HG03039 (cell line): ENCODE measurements around the gene ISYNA1.

ENCODE experiments used
- ATAC-seq: cut with Tn5 transposase; IDR thresholded peaks from one replicate; pipeline ENCODE4 v1.9.1; 2021; ENCODE audit warnings: mild to moderate bottlenecking, moderate library complexity; ENCODE audit not compliant: unreplicated experiment

Gene ISYNA1

DNA sequence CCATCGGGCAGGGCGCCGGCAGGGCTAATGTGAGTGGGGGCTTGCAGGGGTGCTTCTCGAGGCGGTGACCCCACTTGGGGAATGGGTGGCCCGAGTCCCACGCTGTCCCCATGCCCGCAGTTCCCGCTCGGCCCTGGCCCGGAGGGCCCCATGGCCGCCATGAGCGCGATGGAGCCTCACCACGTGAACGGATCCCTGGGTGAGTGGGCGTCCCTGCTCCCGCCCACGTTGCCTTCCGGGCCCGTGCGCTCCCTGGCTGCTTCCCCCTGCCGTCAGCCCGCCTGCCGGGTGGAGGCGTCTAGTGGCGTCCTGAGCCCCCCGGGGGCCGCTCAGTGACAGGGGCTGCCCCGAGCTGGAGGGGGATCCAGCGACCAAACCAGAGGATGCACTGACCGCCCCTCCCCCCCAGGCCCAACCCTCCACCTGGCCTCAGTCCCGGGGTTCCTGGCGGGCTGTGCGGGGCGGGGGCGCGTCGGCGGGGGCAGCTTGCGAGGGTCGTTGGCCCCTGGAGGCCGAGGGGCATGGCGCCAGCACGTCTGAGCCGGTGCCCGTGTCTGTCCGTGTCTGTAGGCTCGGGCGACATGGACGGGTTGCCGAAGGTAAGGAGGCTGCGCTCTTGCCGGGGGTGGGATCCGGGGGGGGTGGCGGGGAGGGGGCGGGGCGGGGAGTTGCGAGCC lies 4.8 kb downstream of the ISYNA1 start:
- ATAC-seq, result no peak

DNA sequence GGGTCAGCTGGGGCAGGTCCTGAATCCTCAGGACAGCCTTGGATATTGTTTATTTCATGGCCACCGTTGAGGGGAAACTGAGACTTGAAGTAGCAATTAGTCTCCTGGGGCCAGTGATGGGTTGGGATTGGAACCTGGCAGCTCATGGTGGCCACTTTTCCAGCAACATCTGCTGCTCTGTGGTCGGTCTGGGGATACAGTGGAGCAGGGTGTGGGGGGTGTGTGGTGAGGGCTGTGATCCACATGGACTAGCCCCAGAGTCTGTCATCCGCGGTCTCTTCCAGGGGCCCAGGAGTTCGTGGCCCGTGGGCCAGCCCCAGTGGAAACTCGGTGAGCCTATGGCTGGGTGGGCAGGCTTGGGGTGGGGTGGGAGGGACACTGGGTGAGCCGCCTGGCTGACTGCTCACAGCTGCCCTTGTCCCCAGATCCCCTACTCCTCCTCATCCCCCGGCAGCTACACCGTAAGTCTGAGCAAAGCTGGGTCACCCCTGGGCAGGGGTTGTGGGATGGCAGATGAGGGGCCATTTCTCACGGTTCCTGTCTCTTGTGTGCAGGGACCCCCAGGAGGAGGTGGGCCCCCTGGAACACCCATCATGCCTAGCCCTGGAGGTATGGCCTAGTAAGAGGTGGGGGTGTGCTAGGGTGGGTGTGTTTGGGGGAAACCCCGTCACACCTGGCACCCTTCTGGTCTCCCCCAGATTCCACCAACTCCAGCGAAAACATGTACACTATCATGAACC lies 5.5 kb downstream of the ISYNA1 start:
- ATAC-seq, result no peak

DNA sequence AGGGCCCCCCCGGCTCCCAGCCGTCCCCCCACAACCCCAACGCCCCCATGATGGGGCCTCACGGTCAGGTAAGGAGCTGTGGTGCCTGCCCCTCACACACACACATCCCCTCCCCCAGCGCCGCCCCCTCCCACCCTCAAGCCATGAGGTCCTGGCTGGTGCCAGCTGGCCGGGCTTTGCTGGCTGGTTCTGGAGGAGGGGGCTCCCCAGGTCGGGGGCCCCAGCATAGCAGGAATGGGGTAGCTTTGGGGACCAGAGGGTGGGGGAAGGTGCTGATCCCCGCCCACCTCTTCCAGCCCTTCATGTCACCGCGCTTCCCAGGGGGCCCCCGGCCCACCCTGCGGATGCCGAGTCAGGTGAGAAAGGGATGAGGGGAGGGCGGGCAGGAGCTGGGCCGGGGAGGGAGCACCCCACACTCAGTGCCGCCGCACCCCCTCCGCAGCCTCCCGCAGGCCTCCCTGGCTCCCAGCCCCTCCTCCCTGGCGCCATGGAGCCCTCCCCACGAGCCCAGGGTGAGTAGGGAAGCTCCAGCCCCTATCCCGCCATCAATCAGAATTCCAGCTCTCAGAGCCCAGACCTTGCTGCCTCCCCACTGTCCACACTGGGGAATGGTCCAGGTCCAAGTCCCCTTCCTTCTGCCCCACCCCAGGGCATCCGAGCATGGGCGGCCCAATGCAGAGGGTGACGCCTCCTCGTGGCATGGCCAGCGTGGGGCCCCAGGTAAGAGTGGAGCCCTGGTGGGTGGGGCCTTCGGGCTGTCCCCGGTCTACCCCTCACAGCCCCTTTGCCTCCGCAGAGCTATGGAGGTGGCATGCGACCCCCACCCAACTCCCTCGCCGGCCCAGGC lies 6.4 kb downstream of the ISYNA1 start:
- ATAC-seq, result no peak

DNA sequence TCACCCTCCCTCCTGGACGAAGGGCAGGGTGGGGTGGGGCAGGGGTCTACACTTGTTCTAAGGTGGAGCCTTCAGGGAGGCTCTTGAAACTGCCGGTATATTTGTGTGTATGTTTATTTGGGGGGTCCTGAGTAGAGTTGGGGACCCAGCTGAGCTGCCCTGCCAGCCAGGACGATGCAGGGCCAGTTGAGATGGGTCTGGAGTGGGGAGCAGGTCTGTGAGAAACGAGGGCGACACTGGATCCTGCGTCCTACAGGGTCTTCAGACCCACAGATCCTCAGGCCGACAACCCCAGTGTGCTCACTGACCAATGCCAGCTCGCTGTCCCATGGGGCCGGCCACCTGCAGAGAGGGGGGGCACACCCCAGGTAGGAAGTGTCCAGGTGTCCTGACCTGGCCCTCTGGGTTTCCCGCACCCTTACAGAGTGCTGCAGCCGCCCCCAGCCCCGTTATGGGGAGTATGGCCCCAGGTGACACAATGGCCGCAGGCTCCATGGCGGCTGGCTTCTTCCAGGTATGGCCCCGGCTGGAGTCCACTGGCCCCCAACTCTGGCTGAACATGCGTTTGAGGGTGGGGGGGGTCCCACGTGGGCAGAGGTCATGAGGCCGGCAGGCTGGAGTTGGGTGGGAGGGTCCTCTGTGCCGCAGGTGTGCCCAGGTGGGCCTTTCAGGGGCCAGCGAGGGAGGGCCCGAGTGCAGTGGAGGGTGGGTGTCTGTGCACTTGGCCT lies 7.4 kb downstream of the ISYNA1 start:
- no peak for ATAC-seq

DNA sequence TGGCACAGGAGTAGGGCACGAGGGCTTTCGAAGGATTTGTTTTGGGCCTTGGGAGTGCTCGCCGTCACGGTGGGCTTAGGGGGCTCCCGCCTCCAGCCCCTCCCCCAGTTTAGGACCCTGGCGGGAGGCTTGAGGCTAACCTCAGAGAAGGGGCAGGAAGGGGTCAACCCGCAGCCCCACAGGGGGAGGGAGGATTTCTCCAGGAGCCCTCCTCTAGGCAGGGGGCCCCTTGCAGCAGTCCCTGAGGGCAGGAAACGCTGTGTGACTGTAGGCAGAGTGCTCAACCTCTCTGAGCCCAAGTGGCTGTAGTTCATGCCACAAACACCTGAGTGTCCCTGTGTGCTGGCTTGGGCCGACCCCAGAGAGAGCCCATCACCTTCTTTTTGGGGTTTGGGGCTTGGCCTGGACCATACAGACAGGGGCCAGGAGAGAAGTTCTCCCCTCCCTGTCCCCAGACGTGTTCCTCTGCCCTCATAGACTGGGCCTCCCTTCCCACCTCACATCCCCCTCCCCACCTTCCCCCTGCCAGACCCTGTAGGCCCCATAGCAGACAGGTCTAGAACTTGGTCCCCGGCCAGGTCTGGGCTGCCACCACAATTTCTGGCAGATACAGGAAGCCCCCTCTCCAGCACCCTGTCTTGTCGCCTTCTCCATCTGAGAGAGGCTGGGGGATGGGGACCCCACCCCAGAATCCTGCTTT lies 8.1 kb downstream of the ISYNA1 start:
- no peak for ATAC-seq

DNA sequence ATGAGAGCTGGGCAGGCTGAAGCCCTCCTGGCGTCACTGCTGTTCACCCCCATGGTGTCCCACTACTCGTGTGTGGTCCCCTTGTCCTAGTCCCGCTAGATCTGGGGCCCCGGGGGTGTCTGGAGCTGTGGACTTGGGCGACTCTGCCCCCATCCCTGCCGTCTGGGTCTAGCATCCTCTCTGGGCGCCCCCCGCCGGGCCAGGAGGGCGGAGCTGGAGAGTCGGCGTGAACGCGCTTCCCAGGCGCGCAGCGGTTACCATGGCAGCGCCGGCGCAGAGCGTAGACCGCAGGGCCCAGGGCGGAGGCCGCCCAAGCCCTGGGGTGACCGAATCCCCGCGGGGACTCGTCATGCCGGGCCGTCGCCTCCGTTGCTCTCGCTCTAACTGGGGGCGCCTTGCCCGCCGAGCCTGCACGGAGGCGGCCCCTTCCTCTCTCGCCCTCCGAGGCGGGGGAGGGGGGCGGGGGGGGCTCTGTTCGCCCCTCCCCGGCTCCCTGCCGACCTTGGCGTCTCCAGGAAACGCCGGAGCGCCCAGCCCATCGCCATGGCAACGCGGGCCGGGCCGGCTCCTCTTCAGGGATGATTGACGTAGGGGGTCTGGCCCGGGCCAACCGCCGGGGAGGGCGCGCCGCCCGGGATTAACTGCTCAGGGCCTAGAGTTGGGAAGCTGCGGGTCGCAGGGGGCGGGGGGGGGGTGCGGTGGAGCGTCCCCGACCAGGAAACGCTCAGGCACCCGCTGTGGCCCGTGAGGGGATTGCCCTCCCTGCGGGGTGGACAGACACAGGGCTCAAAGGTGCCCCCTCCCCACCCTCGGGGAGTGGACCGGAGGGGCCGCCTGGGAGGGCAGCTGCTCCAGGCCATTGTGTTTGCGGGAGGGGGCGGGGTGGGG lies 8.9 kb downstream of the ISYNA1 start:
- ATAC-seq, result no peak

DNA sequence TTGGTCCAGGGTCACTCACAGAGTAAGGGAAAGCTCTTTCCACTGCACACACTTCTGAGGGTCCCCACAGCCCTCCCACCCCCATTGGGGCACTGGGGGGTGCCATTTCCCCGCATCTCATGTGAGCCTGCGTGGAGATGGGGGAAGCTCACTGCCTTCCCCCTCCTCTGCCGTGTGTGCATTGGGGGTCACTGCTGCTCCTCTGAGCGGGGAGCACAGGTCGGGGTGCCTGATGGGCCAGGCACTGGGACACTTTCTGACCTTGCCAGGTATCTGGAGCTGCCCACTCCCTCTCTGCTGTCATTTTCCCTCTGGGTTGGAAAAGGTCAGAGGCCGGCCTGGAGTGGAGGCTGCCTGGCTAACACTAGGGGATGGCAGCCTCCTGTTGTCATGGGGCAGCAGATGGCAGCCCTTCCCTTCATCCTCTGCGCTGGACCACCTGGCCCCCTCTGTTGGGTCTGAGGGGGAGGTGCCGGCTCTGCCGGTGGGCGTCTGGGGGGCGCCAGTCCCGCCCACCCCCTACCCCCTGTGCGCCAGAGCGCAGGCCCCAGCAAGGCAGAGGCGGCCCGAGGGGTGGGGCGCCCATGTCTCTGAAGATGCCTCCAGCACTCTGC lies 9.7 kb downstream of the ISYNA1 start:
- no peak for ATAC-seq

DNA sequence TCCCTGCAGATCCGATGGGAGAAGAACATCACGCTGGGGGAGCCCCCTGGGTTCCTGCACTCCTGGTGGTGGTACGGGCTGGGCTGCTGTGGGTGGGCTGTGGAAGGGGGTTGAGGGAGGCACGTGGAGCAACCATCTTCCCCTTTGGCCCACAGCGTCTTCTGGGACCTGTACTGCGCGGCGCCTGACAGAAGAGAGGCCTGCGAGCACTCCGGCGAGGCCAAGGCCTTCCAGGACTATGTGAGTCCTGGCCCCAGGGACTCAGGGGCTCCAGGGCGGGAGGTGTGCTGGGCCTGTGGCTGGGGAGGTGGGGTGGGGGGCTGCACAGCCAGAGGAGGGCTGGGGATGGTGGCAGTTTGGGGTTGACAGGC lies 10.2 kb downstream of the ISYNA1 start:
- no peak for ATAC-seq

DNA sequence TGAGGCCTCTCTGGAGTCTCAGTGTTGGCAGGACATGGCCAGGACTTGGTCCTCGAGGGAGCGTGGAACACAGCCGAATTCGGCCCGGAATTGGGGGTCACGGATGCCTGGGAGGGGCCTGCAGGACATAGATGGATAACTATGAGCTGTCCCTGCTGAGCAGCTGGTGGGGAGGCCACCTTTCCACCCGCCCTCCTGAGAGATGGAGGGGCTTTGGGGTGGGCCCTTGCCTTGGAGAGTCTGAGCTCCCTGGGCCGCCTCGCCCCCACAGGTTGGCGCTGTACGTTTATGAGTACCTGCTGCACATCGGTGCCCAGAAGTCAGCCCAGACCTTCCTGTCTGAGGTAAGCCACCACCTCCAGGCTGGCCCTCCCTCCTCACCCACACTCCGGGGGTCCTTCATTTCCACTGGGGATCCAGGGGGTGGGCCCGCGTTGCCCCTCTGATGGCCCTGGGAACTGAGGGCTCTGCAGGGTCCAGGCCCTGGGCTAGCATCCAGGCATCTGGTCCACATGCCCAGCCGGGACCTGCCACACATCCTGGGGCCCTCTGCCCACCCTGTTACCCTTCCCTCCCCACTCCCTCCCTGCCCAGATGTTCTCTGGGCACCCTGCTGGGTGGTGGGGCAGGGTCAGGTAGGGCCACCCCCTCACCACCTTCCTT lies 10.7 kb downstream of the ISYNA1 start:
- ATAC-seq, result no peak

DNA sequence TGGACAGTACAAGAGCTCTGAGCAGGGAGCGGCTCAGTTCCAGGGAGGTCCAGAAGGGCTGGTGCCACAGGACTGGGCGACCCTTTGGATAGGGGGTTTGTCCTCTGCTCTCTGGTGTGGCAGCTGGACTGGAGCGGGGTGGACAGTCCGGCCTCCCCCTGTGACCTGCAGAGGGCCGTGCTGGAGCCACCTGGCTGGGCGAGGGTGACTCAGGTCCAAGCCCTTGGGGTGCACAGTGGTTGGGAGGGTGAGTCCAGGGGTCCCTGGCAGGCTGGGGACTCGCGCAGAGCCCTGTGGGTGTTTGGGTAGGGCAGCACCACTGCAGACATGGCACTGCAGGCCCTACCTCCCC lies 11.5 kb downstream of the ISYNA1 start:
- ATAC-seq, result no peak

DNA sequence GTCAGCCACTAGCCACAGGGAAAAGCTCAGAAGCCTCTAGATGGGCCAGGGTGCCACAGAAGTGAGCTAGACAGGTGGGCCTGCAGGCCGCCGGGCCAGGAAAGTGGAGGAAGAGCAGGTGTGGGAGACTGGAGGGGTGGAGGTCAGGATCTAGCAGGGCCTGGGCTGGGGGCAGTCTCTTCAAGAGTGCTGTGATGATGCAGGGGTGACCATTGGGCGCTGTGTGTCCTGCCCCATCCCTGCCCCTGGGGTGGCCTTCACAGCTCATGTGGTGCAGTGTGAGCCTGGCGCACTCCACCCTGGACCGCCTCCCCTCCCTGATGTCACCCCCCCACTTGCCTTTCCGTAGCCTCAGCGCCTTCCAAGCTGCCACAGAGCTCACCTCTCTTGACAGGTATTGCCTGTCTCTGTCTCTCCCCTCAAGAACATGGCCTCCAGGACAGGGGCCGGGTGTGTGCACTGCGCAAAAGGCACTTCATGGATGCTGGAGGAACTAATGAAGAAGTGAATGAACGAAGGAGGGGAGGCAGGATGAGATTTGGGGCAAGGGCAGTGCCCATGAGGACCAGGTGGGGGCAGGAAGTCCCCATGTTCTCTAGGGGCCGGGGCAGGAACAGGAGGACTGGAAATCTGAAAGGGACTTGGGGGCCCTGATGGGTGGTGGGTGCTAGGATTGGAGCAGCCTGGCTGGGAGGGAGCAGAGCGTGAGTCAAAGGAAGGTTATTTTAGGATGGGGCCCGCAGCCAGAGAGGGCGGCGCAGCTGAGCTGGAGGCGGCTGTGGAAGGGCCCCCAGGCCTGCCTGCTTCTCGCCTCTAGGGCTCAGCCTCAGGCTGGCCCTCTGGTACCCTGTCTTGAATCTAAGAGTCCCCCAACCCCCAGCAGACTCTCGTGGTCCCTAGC lies 12.2 kb downstream of the ISYNA1 start:
- ATAC-seq, result no peak

DNA sequence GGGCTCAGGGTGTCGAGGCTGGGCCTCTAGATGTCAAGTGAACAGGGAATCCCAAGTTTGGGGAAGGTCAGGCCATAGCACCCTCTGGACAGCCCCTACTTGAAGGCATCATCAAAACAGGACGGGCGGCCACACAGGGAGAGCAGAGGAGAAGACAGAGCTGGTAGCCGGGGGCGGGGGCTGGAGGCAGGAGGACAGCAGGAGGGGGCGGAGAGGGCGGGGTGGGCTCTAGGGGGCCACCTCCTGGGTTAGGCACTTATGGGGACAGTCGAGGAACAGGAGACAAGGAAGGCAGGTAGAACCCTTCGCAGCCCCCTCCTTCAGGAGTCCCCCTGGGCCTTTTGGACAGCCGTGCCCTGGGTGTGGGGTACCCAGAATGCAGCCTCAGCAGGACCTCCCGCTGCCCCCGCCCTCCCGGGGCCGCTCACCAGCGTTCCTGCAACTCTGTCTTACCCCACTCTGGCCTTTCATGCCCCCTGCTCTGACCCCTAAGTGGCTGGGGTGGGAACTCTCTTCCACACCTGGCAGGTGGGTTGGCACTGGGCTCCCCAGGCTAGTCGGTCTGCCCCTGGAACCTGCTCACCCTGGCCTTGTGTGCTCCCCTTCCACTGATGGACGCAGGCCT lies 12.9 kb downstream of the ISYNA1 start:
- ATAC-seq, result no peak

DNA sequence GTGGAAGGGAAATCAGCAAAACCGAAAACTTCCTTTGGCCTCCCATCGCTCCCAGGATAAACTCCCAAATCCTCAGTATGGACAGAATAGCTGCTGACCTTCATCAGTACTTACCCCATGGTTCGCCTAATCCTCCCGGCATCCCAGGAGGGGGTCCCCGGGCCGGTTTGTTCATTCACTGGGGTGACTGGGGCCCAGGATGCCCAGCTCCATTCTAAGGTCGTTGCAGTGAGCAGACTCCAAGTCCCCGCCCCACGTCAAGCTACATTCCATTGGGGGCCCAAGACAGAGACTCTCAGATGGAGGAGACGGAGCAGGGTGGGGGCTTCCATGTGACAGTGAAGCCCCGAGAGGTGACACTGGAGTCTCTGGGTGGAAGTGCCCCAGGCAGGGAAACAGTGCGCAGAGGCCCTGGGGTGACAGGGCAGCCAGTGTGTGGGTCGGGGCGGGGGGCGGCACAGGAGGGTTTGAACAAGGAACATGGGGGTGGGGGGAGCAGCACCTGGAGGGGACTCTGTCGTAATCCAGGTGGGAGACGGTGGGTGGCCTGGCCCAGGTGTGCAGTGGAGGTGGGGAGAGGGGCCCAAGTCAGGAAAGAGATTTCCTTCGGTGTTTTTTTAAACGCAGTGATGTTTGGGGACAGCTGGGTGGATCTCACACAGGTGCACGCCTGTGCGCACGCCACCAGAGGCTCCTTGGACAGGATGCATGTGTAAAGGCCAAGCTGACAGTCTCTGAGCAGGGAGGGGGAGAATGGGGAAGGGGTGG lies 13.6 kb downstream of the ISYNA1 start:
- ATAC-seq, result no peak

DNA sequence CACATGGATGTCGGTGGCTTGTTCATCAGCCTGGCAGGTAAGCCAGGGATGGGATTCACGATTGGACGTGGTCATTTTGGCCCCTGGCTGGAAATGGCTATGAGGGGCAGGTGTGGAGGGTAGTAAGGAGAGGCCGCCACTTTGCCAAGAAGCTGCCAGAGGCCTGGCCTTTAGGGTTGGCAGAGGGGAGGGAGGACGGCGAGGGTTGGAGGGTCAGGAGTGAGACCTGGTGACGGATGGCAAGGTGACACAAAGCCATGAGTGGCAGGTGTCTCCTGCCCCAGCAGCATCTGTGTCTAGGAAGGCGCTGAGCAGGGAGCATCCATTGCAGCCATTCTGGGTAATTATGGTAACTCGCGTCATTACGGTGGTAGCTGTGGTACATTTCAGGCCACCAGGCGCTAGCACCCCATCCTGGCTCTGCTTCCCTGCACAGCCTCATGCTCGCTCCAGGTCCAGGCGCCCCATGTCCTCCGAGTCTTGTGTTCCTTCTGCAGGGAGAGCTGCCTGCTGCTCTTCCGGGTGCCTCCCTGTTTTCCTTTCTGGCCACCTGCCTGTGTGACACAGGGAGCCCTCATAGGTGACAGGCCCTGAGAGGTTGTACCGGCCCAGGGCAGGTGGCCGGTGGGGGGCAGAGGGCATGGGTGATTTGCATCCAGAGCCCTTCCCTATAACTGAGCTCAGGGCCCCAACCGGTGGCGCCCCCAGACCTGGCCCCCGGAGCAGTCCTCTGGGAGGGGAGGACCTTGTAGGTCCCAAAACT lies 14.5 kb downstream of the ISYNA1 start:
- ATAC-seq, result no peak

DNA sequence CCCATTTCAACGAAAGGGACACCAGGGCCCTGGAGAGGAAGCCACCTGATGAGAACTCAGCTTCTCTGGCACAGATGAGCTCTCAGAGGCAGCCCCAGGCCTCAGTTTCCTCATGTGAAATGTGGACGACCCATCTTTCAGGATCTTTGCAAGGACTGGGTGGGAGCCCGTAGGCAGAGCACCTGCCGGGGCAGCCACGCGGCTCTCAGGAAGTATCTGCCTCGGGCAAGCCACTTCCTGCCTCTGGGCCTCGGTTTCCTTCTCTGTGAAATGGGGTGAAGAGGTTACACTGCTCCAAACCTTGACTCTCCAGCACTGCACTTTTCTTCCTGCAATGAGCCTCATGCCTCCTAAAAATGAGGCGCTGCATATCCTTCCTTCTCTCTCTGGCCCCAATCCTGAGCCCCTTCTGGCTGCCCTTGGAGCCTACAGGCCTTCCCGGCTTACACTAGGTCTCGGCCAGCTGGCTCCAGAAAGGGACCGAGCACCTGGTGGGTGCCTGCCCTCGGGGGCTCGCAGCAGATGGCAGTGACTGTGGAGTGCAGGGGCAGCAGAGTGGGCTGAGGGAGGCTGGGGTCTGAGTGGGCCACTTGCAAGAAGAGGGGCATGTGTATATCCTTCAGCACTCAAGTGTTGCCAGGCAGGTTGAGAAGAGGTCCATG lies 15.3 kb downstream of the ISYNA1 start:
- ATAC-seq, result no peak
